Right lobe of liver (tissue), 4 donors: ENCODE data around the gene CTBS.

Source experiments
- CTCF ChIP-seq, 4 donors: fragments of 200-600 bp in 3 of 4; fragments of 450-650 bp in 1 of 4; IDR thresholded peaks; one replicate each; pipeline versions ENCODE4 v1.5.1 to v1.8.0; 2016 to 2022; ENCODE audit warnings: antibody characterized with exemption in 4 of 4, mild to moderate bottlenecking in 2 of 4
- POLR2A ChIP-seq: fragments of 450-650 bp; IDR thresholded peaks from one replicate; pipeline ENCODE4 v1.6.1; 2017; ENCODE audit warnings: antibody characterized with exemption, mild to moderate bottlenecking
- donor health status: DM: no; HTN: no; CAD: no.
- donor health status: DM: no; HTN: no; CAD: no.
- donor health status: DM: no; HTN: yes; CAD: no.

GRCh38 chr1:84611796-84612195, 37.6 kb upstream of the CTBS start:
- TF ChIP-seq CTCF (IDR thresholded peaks at IDR 0.05) (no peak), POLR2A (no peak)
